GM12878 (cell line): ENCODE measurements around the gene TMPRSS11B. TPM values are rescaled to one million over a fixed set of nuclear protein-coding genes. Genes with fewer than 3 reads are reported as not detected.

Source experiments
- ATAC-seq: fragments of 200-7000 bp; cut with Tn5 transposase; 3 replicates; pipeline ENCODE4 v1.9.1; 2020; ENCODE audit warnings: mild to moderate bottlenecking, moderate library complexity
- BruUV-seq: library from RNA; stranded (reverse); fragments of 400-500 nt; replicated peaks from 2 replicates; lab custom pipeline; 2021; lab: Mats Ljungman, UMichigan
- CTCF ChIA-PET: fragments of 300-600 bp; sonication (Branson Sonifier 250); formaldehyde crosslinking; extraction: SDS; loops from one replicate; lab custom pipeline; 2021; ENCODE audit warnings: inconsistent platforms; lab: Yijun Ruan, JAX
- POLR2A ChIA-PET: fragments of 350-600 bp; formaldehyde crosslinking; extraction: SDS; loops from one replicate; lab custom pipeline; 2021; ENCODE audit warnings: inconsistent platforms; lab: Charles Lee
- RAD21 ChIA-PET: fragments of 300-600 bp; sonication (Branson Sonifier 250); formaldehyde crosslinking; loops from one replicate; lab custom pipeline; 2023; ENCODE audit warnings: antibody characterized with exemption; ENCODE audit not compliant: unreplicated experiment; lab: Charles Lee
- SMC1A ChIA-PET: fragments of 300-600 bp; sonication (Branson Sonifier 250); formaldehyde crosslinking; loops from one replicate; lab custom pipeline; 2023; ENCODE audit not compliant: unreplicated experiment, uncharacterized antibody; lab: Charles Lee
- DNase-seq: peaks from one replicate; pipeline ENCODE4 v3.0.0-alpha.2; 2011; ENCODE audit warnings: low read depth, low spot score
- FAIRE-seq: peaks from 3 replicates; lab custom pipeline; 2011; peaks lifted over from hg19 to GRCh38; lab: Jason Lieb, UNC
- H2AFZ ChIP-seq: 2 replicates; pipeline ENCODE4 v1.6.0; 2011; ENCODE audit warnings: low read depth, low read length, control low read depth; ENCODE audit not compliant: control insufficient read depth
- H3K27ac ChIP-seq: 2 replicates; pipeline ENCODE4 v1.5.1; 2011; ENCODE audit warnings: control low read depth; ENCODE audit not compliant: control insufficient read depth, insufficient read depth
- H3K27me3 ChIP-seq, 2 experiments: replicated peaks in 1 of 2; 2 replicates each; pipeline versions ENCODE4 v1.6.0 to v1.6.1; 2011; ENCODE audit warnings: low read length in 1 of 2; ENCODE audit not compliant: control insufficient read depth in 2 of 2, insufficient read depth in 2 of 2
- H3K36me3 ChIP-seq, 2 experiments: 2 replicates each; pipeline ENCODE4 v1.5.1; 2011; ENCODE audit warnings: low read length in 1 of 2; ENCODE audit not compliant: control insufficient read depth in 2 of 2, insufficient read depth in 2 of 2
- H3K4me1 ChIP-seq: 2 replicates; pipeline ENCODE4 v1.6.1; 2011; ENCODE audit warnings: mild to moderate bottlenecking, low read length, moderate library complexity, mixed read lengths; ENCODE audit not compliant: control insufficient read depth, insufficient read depth
- H3K4me2 ChIP-seq: 2 replicates; pipeline ENCODE4 v1.6.0; 2011; ENCODE audit warnings: control low read depth; ENCODE audit not compliant: control insufficient read depth, insufficient read depth
- H3K4me3 ChIP-seq: fragments of 200-600 bp; sonication (generic); 2 replicates; pipeline ENCODE4 v1.5.1; 2016
- H3K79me2 ChIP-seq: 2 replicates; pipeline ENCODE4 v1.6.0; 2011; ENCODE audit warnings: low read length; ENCODE audit not compliant: control insufficient read depth, insufficient read depth
- H3K9ac ChIP-seq: 2 replicates; pipeline ENCODE4 v1.8.0; 2011; ENCODE audit warnings: low read length, control low read depth, mixed read lengths; ENCODE audit not compliant: control insufficient read depth, insufficient read depth
- H3K9me3 ChIP-seq: replicated peaks from 3 replicates; pipeline ENCODE4 v1.5.1; 2011; ENCODE audit warnings: mild to moderate bottlenecking, low read length; ENCODE audit not compliant: control insufficient read depth, insufficient read depth
- H4K20me1 ChIP-seq: 2 replicates; pipeline ENCODE4 v1.6.0; 2011; ENCODE audit not compliant: control insufficient read depth, insufficient read depth
- ATF7 ChIP-seq: fragments of 450-650 bp; IDR thresholded peaks from 2 replicates; pipeline ENCODE4 v1.6.1; 2016; ENCODE audit warnings: low read depth, mild to moderate bottlenecking
- BMI1 ChIP-seq: fragments of 450-650 bp; IDR thresholded peaks from 2 replicates; pipeline ENCODE4 v1.6.1; 2016; ENCODE audit warnings: mild to moderate bottlenecking, moderate library complexity, borderline replicate concordance
- CHD1 ChIP-seq: IDR thresholded peaks from 2 replicates; pipeline ENCODE4 v1.6.1; 2012; ENCODE audit warnings: low read depth, low read length, improper control_type of control experiment
- E2F4 ChIP-seq: IDR thresholded peaks from 2 replicates; pipeline ENCODE4 v1.6.1; 2012; ENCODE audit warnings: low read depth, low read length, improper control_type of control experiment
- GABPA ChIP-seq: IDR thresholded peaks from 2 replicates; pipeline ENCODE4 v1.6.1; 2014; ENCODE audit warnings: antibody characterized with exemption, low read depth, mild to moderate bottlenecking, inconsistent platforms
- HDAC2 ChIP-seq: fragments of 200-600 bp; sonication (generic); IDR thresholded peaks from 2 replicates; pipeline ENCODE4 v1.6.1; 2017
- IRF3 ChIP-seq: fragments of 450-650 bp; IDR thresholded peaks from 2 replicates; pipeline ENCODE4 v1.6.1; 2014; ENCODE audit warnings: mild to moderate bottlenecking
- MEF2A ChIP-seq: IDR thresholded peaks from 2 replicates; pipeline ENCODE4 v1.6.1; 2011; ENCODE audit warnings: low read depth, mild to moderate bottlenecking, low read length, moderate library complexity; ENCODE audit not compliant: insufficient read depth
- MXI1 ChIP-seq: fragments of 150-350 bp; IDR thresholded peaks from 2 replicates; pipeline ENCODE4 v1.6.1; 2011; ENCODE audit warnings: low read depth, mild to moderate bottlenecking, inconsistent platforms, low read length, improper control_type of control experiment
- MYC ChIP-seq: IDR thresholded peaks from 2 replicates; pipeline ENCODE4 v1.6.1; 2011; ENCODE audit warnings: mild to moderate bottlenecking, low read length, moderate library complexity, inconsistent platforms; ENCODE audit not compliant: insufficient read depth, insufficient replicate concordance, insufficient read length, severe bottlenecking
- NFYA ChIP-seq: IDR thresholded peaks from 2 replicates; pipeline ENCODE4 v1.6.1; 2011; ENCODE audit warnings: low read depth, mild to moderate bottlenecking, low read length, improper control_type of control experiment, borderline replicate concordance
- NRF1 ChIP-seq: conservative IDR thresholded peaks from 2 replicates; pipeline ENCODE4 v1.6.1; 2011; ENCODE audit warnings: mild to moderate bottlenecking, low read depth, low read length, improper control_type of control experiment
- PKNOX1 ChIP-seq: fragments of 450-650 bp; IDR thresholded peaks from 2 replicates; pipeline ENCODE4 v1.6.1; 2016; ENCODE audit warnings: mild to moderate bottlenecking
- PML ChIP-seq: IDR thresholded peaks from 2 replicates; pipeline ENCODE4 v1.6.1; 2012; ENCODE audit warnings: low read length, inconsistent platforms
- STAT1 ChIP-seq: fragments of 450-650 bp; conservative IDR thresholded peaks from 2 replicates; pipeline ENCODE4 v1.6.1; 2014; ENCODE audit warnings: antibody characterized with exemption, mild to moderate bottlenecking
- TAF1 ChIP-seq: IDR thresholded peaks from 2 replicates; pipeline ENCODE4 v1.6.1; 2011; ENCODE audit warnings: mild to moderate bottlenecking, low read depth, low read length, borderline replicate concordance
- TBL1XR1 ChIP-seq: IDR thresholded peaks from 2 replicates; pipeline ENCODE4 v1.6.1; 2012; ENCODE audit warnings: low read depth, low read length, improper control_type of control experiment
- TCF3 ChIP-seq: IDR thresholded peaks from 2 replicates; pipeline ENCODE4 v1.6.1; 2012; ENCODE audit warnings: low read depth, mild to moderate bottlenecking, low read length, borderline replicate concordance; ENCODE audit not compliant: insufficient read depth
- ZBTB11 ChIP-seq: fragments of 450-650 bp; formaldehyde crosslinking; IDR thresholded peaks from 2 replicates; pipeline ENCODE4 v1.5.0; 2022; ENCODE audit warnings: mild to moderate bottlenecking, missing genetic modification characterization
- WGBS: methylation state at CpG from one replicate; pipeline ENCODE4 v1.1.6; 2016; ENCODE audit warnings: low lambda C conversion rate; ENCODE audit not compliant: insufficient replicate concordance, insufficient coverage; ENCODE audit errors: missing lambda C conversion rate; 5-methylcytosine and 5-hydroxymethylcytosine counted together
- in situ Hi-C: fragments of 300-500 bp; cut with MboI; formaldehyde crosslinking; loops from 9 replicates; pipeline ENCODE4 v1.14.3; 2018; ENCODE audit warnings: mixed read lengths
- intact Hi-C: fragments of 100-400 bp; cut with micrococcal nuclease; formaldehyde crosslinking; loops from one replicate; pipeline ENCODE4 v1.14.2; 2022; ENCODE audit not compliant: unreplicated experiment
- polyA plus RNA-seq, 11 experiments: library from polyadenylated mRNA; depleted of rRNA in 4 of 11; unstranded in 6 of 11; stranded (reverse) in 5 of 11; fragments of >200 nt; fragmentation: Nextera tagmentation in 4 of 11; fragmentation: Illumina TruSeq in 1 of 11; extraction: Ambion mirVana in 4 of 11; extraction: Trizol in 1 of 11; gene quantifications; 1 replicate in 1 of 11; 2 replicates in 10 of 11; pipeline versions ENCODE4 v1.2.1 to v1.2.3, GENCODE V29; 2011 to 2016; ENCODE audit warnings: inconsistent platforms in 2 of 11, missing spikeins in 2 of 11, low read depth in 1 of 11
- total RNA-seq, 4 experiments: library from RNA; depleted of rRNA in 3 of 4; stranded (reverse); fragments of >200 nt in 3 of 4; fragmentation: Illumina TruSeq in 1 of 4; extraction: Trizol in 1 of 4; gene quantifications; 2 replicates each; pipeline versions ENCODE4 v1.2.1 to v1.2.3, GENCODE V29; 2013 to 2021

The TMPRSS11B gene
- total and polyA plus RNA-seq, 10 of the 15 experiments (the other 5 are each of a cell fraction or from before 2014, with no cell fraction given) = not detected

GRCh38 chr4:68291256-68291655, 45.8 kb upstream of the TMPRSS11B start:
- no peak for ATAC-seq
- Histone ChIP-seq H3K4me3 (no peak overlapping the region), H3K79me2 (no peaks in the 10 kb centered on the region), H4K20me1 (no peaks in the 10 kb centered on the region), H3K9me3 (no peaks in the 10 kb centered on the region), H2AFZ (no peak overlapping the region), H3K36me3 (no peaks in the 10 kb centered on the region), H3K27ac (no peak overlapping the region), H3K4me1 (no peaks in the 10 kb centered on the region), H3K27me3 (no peaks in the 10 kb centered on the region), H3K4me2 (no peak overlapping the region), H3K9ac (no peak overlapping the region)
- WGBS = 0% methylated on average over 1 of the region's 1 CpG
- CTCF ChIA-PET = no interaction called here
- SMC1A ChIA-PET = no interaction called here
- in situ Hi-C loops (no loop called here), intact Hi-C loops (no loop called here)
- DNase-seq = no peak
- FAIRE-seq = no peak
- POLR2A ChIA-PET = no interaction called here
- no TSS peak for BruUV-seq
- TF ChIP-seq E2F4 (no peak), TAF1 (no peak), ATF7 (no peak), HDAC2 (no peak), IRF3 (no peak), NFYA (no peak), NRF1 (no peak), PML (no peak), ZBTB11 (CRISPR knock-in tag) (no peak), BMI1 (no peak), MYC (no peak), MEF2A (no peak), MXI1 (no peak), TCF3 (no peak), CHD1 (no peak), TBL1XR1 (no peak), GABPA (no peak), PKNOX1 (no peak), STAT1 (no peak)
- RAD21 ChIA-PET = no interaction called here
